SU-DHL-6 (cell line): ENCODE results near the gene SERPINH1.

Experiments used
- H2AFZ ChIP-seq: fragments of 200-600 bp; sonication (generic); 2 replicates; pipeline ENCODE4 v1.6.1; 2014; ENCODE audit warnings: low read depth, mild to moderate bottlenecking, moderate library complexity, mixed read lengths, antibody characterized with exemption, low read length; ENCODE audit not compliant: severe bottlenecking
- H3F3A ChIP-seq: fragments of 200-600 bp; shearing (Covaris generic); 2 replicates; pipeline ENCODE4 v1.6.0; 2016; ENCODE audit warnings: antibody characterized with exemption, mild to moderate bottlenecking; ENCODE audit not compliant: insufficient read depth
- H3K27ac ChIP-seq: fragments of 200-600 bp; sonication (generic); 2 replicates; pipeline ENCODE4 v1.5.1; 2016; ENCODE audit warnings: low read depth, mild to moderate bottlenecking, low read length, moderate library complexity, mixed read lengths
- H3K27me3 ChIP-seq: fragments of 200-600 bp; sonication (generic), shearing (Covaris generic); 2 replicates; pipeline ENCODE4 v1.6.0; 2014; ENCODE audit warnings: mild to moderate bottlenecking, low read length
- H3K36me3 ChIP-seq: fragments of 200-600 bp; sonication (generic); 2 replicates; pipeline ENCODE4 v1.6.1; 2014; ENCODE audit warnings: mild to moderate bottlenecking, low read length, mixed read lengths
- H3K4me2 ChIP-seq: fragments of 300-600, 200-600 bp; shearing (Covaris generic), sonication (generic); 2 replicates; pipeline ENCODE4 v1.6.0; 2014; ENCODE audit warnings: low read length, low read depth, mild to moderate bottlenecking; ENCODE audit not compliant: poor library complexity, severe bottlenecking
- H3K4me3 ChIP-seq: fragments of 200-600 bp; sonication (generic); 2 replicates; pipeline ENCODE4 v1.5.1; 2014; ENCODE audit warnings: antibody characterized with exemption, low read length, mild to moderate bottlenecking, mixed read lengths; ENCODE audit not compliant: insufficient read depth, poor library complexity, severe bottlenecking
- H3K79me2 ChIP-seq: fragments of 200-600 bp; sonication (generic); 2 replicates; pipeline ENCODE4 v1.6.1; 2014; ENCODE audit warnings: mild to moderate bottlenecking, low read length, moderate library complexity; ENCODE audit not compliant: insufficient read depth
- H3K9ac ChIP-seq: fragments of 200-600 bp; sonication (generic); 2 replicates; pipeline ENCODE4 v1.7.0; 2014; ENCODE audit warnings: mild to moderate bottlenecking, low read length
- H3K9me2 ChIP-seq: fragments of 200-600 bp; sonication (generic); replicated peaks from 2 replicates; pipeline ENCODE4 v1.6.1; 2014; ENCODE audit warnings: low read length; ENCODE audit not compliant: insufficient read depth
- H3K9me3 ChIP-seq: fragments of 200-600 bp; sonication (generic); 2 replicates; pipeline ENCODE4 v1.6.1; 2014; ENCODE audit warnings: low read length, mixed read lengths; ENCODE audit not compliant: insufficient read depth
- H4K20me1 ChIP-seq: fragments of 200-600 bp; sonication (generic); 2 replicates; pipeline ENCODE4 v1.6.1; 2014; ENCODE audit warnings: low read depth, mild to moderate bottlenecking, antibody characterized with exemption, low read length, moderate library complexity, mixed read lengths
- EZH2phosphoT487 ChIP-seq: fragments of 200-600 bp; sonication (generic), shearing (Covaris generic); conservative IDR thresholded peaks from 2 replicates; pipeline ENCODE4 v1.6.1; 2018; ENCODE audit warnings: mild to moderate bottlenecking, antibody characterized with exemption, low read length, moderate library complexity, mixed read lengths
- TF ChIP-seq, protein P1 (sequence below): fragments of 200-600 bp; sonication (generic); IDR thresholded peaks from one replicate; pipeline ENCODE4 v1.5.1; 2017; ENCODE audit warnings: antibody characterized with exemption, mild to moderate bottlenecking, low read length, moderate library complexity; ENCODE audit not compliant: insufficient read depth, poor library complexity, severe bottlenecking

Gene SERPINH1

GRCh38 chr11:75576499-75576918 is 14.5 kb downstream of the SERPINH1 start:
- Histone ChIP-seq H3K27ac (no peak overlapping the region), H2AFZ (no peak overlapping the region), H3F3A (no peaks in the 10 kb centered on the region), H4K20me1 (no peaks in the 10 kb centered on the region), H3K36me3 (no peaks in the 10 kb centered on the region), H3K9me2 (no peaks in the 10 kb centered on the region), H3K27me3 (no peaks in the 10 kb centered on the region), H3K79me2 (no peaks in the 10 kb centered on the region), H3K4me3 (no peak overlapping the region), H3K9me3 (no peaks in the 10 kb centered on the region), H3K9ac (no peak overlapping the region), H3K4me2 (no peak overlapping the region)
- TF ChIP-seq, protein P1, sequence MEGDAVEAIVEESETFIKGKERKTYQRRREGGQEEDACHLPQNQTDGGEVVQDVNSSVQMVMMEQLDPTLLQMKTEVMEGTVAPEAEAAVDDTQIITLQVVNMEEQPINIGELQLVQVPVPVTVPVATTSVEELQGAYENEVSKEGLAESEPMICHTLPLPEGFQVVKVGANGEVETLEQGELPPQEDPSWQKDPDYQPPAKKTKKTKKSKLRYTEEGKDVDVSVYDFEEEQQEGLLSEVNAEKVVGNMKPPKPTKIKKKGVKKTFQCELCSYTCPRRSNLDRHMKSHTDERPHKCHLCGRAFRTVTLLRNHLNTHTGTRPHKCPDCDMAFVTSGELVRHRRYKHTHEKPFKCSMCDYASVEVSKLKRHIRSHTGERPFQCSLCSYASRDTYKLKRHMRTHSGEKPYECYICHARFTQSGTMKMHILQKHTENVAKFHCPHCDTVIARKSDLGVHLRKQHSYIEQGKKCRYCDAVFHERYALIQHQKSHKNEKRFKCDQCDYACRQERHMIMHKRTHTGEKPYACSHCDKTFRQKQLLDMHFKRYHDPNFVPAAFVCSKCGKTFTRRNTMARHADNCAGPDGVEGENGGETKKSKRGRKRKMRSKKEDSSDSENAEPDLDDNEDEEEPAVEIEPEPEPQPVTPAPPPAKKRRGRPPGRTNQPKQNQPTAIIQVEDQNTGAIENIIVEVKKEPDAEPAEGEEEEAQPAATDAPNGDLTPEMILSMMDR: no peak
- TF ChIP-seq EZH2phosphoT487: no peak

- no peaks in the 10 kb centered on the region for H3K36me3 ChIP-seq
- no peaks in the 10 kb centered on the region for H4K20me1 ChIP-seq
- H3F3A ChIP-seq: no peaks in the 10 kb centered on the region
- H3K79me2 ChIP-seq: no peaks in the 10 kb centered on the region
- H3K4me3 ChIP-seq: no peak overlapping the region
- no peaks in the 10 kb centered on the region for H3K27me3 ChIP-seq
- TF ChIP-seq, protein P1: peak; percentile 13
- no peak for TF ChIP-seq EZH2phosphoT487
- H3K9me2 ChIP-seq: no peaks in the 10 kb centered on the region
- H2AFZ ChIP-seq: no peak overlapping the region
- no peak overlapping the region for H3K9ac ChIP-seq
- H3K4me2 ChIP-seq: no peak overlapping the region
- no peak overlapping the region for H3K27ac ChIP-seq
- no peaks in the 10 kb centered on the region for H3K9me3 ChIP-seq
These were observed 15.2 kb downstream of the SERPINH1 start for GRCh38 chr11:75577207-75577606.

GRCh38 chr11:75578977-75579376 is 16.9 kb downstream of the SERPINH1 start:
- no peak overlapping the region for H3K4me3 ChIP-seq
- H3K9ac ChIP-seq: no peak overlapping the region
- no peaks in the 10 kb centered on the region for H3K9me3 ChIP-seq
- no peaks in the 10 kb centered on the region for H3K9me2 ChIP-seq
- H4K20me1 ChIP-seq: no peaks in the 10 kb centered on the region
- H2AFZ ChIP-seq: no peak overlapping the region
- H3K79me2 ChIP-seq: no peaks in the 10 kb centered on the region
- no peak for TF ChIP-seq EZH2phosphoT487
- TF ChIP-seq, protein P1: no peak
- no peaks in the 10 kb centered on the region for H3F3A ChIP-seq
- no peak overlapping the region for H3K4me2 ChIP-seq
- H3K27me3 ChIP-seq: no peaks in the 10 kb centered on the region
- H3K27ac ChIP-seq: no peak overlapping the region
- no peaks in the 10 kb centered on the region for H3K36me3 ChIP-seq

DNA sequence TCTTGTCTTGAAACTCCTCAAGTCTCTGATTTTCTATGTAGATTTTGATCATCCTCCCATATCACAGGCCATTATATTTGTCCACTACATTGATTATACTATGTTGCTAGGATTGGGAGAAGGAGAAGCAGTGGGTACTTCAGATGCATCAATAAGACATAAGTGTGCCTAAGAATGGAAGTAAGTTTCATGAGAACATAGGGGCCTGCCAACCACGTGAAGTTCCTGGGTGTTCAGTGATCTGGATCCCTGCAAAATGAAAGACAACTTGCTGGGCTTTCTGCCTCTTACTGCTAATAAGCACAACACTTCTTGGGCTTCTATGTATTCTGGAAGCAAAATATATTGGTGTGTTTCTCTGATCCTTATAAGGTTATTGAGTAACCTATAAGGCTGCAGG is 17.8 kb downstream of the SERPINH1 start:
- Histone ChIP-seq H3K4me2 (no peak overlapping the region), H3F3A (no peaks in the 10 kb centered on the region), H4K20me1 (no peaks in the 10 kb centered on the region), H3K36me3 (no peaks in the 10 kb centered on the region), H3K27ac (no peak overlapping the region), H3K9ac (no peak overlapping the region), H3K9me3 (no peaks in the 10 kb centered on the region), H3K4me3 (no peak overlapping the region), H3K9me2 (no peaks in the 10 kb centered on the region), H2AFZ (no peak overlapping the region), H3K79me2 (no peaks in the 10 kb centered on the region), H3K27me3 (no peaks in the 10 kb centered on the region)
- TF ChIP-seq, protein P1: no peak
- TF ChIP-seq EZH2phosphoT487: no peak
